Activated CD4-positive, alpha-beta memory T cell treated with anti-CD3 and anti-CD28 coated beads for 36 hours (primary cell): Measurements from ENCODE around the gene CHD5. TPM values are rescaled to one million over a fixed set of nuclear protein-coding genes. Genes with fewer than 3 reads are reported as not detected.

Experiments
- CTCF ChIA-PET: fragments of 350-600 bp; sonication (Branson Sonifier 250); formaldehyde crosslinking; loops from one replicate; lab custom pipeline; 2021; ENCODE audit warnings: antibody characterized with exemption, inconsistent platforms; lab: Charles Lee
- POLR2A ChIA-PET: fragments of 350-600 bp; sonication (Branson Sonifier 250); formaldehyde crosslinking; loops from one replicate; lab custom pipeline; 2021; ENCODE audit warnings: antibody characterized with exemption; lab: Charles Lee
- DNase-seq: peaks from one replicate; pipeline ENCODE4 v3.0.0-alpha.2; 2020
- H3K27ac Mint-ChIP-seq: one replicate; pipeline ENCODE4 v1.8.0; 2021; ENCODE audit warnings: mixed read lengths
- H3K27me3 Mint-ChIP-seq: one replicate; pipeline ENCODE4 v1.8.0; 2021; ENCODE audit warnings: mixed read lengths
- H3K36me3 Mint-ChIP-seq: one replicate; pipeline ENCODE4 v1.8.0; 2021; ENCODE audit warnings: mixed read lengths
- H3K4me1 Mint-ChIP-seq: one replicate; pipeline ENCODE4 v1.8.0; 2021; ENCODE audit warnings: low read depth, mixed read lengths
- H3K4me3 Mint-ChIP-seq: one replicate; pipeline ENCODE4 v1.8.0; 2021; ENCODE audit warnings: mild to moderate bottlenecking, mixed read lengths
- H3K9me3 Mint-ChIP-seq: one replicate; pipeline ENCODE4 v1.8.0; 2021; ENCODE audit warnings: mixed read lengths
- intact Hi-C: fragments of 100-400 bp; cut with micrococcal nuclease; formaldehyde crosslinking; loops from one replicate; pipeline ENCODE4 v1.15.1; 2023
- total RNA-seq, 2 experiments: library from RNA; stranded (reverse); gene quantifications; one replicate each; pipeline ENCODE4 v1.2.3, GENCODE V29; 2021

Gene CHD5
- total RNA-seq, 2 experiments from 2014 or later = 0.38 to 0.51 TPM

DNA sequence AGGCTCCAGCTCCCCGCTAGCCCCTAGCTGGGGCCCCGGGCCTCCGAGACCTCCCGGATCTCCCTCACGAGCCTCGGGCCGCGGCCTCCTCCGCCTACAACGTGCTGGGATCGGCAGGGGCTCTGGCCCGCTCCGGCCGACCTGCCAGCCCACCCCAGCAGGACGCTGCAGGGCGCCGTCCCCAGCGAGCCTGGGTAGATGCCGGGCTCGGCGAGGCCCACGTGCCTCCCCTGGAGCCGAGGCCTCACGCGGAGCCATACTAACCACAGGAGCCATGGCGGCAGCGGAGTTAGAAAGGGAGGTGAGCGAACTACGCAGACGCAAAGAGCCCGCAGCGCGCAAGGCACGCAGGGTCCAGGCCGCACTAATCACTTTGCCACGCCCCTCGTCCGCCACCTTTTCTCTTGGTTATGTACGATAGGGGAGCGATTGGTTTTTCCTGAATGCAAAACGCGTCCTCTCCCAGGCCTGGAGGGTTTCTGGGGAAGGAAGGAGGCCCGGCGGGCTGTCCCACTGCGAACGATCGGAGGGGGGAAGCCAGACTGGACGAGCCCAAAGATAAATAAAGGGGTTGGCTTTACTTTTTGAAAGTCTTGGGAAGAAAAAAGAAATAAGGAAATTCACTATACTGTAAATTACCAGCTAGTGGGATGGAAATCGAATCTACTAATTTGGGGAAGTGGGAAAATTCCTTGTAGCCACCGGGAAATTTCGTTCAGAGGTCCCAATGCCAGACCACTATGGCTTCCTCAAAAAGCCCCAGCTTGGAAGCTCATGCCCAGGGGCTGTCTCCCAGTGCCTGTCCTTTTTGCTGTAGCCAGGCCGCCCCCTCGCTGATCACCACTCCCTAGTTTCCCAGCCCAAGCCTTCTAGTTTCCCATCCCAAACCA, 19.4 kb upstream of the CHD5 start, which contains the start of gene RPL22:
RPL22 (minus strand) TSS at position 298 of the 890 bp plus-strand sequence; CDS start at position 276, 22 bp downstream.
- Mint-ChIP-seq H3K27me3 (no peaks in the 10 kb centered on the region), H3K36me3 (peaks cover 31% of the 10 kb centered on the region), H3K4me1 (peaks cover 39% of the 10 kb centered on the region), H3K4me3 (peak within 1 kb of the TSS; percentile 90), H3K27ac (peak within 1 kb of the TSS; percentile 91), H3K9me3 (no peaks in the 10 kb centered on the region)
- POLR2A ChIA-PET = interaction anchor here (0.9 to 1.9 kb wide), 4 partner anchors 35 to 193 kb away, joined by 3 to 5 read pairs (median 3); partner anchors contain the start of gene HES3
- intact Hi-C loops = loop anchor here (1.0 to 5.0 kb wide), 5 partner anchors 19 to 263 kb away; partner anchors contain the start of genes CHD5 and ICMT
- peak; percentile 99 for DNase-seq
- CTCF ChIA-PET = interaction anchor here (0.6 to 3.8 kb wide), 5 partner anchors 10 to 447 kb away, joined by 3 to 17 read pairs (median 3); no protein-coding TSS in a partner anchor

- no peaks in the 10 kb centered on the region for H3K27me3 Mint-ChIP-seq
- H3K36me3 Mint-ChIP-seq = peaks cover 34% of the 10 kb centered on the region
These were observed 18.7 kb upstream of the CHD5 start for GRCh38 chr1:6198646-6199297.

GRCh38 chr1:6197746-6198427, 17.8 kb upstream of the CHD5 start:
- Mint-ChIP-seq H3K36me3 (peaks cover 38% of the 10 kb centered on the region), H3K9me3 (no peaks in the 10 kb centered on the region), H3K4me3 (peak overlapping the region; percentile 90), H3K4me1 (peaks cover 39% of the 10 kb centered on the region), H3K27me3 (no peaks in the 10 kb centered on the region), H3K27ac (peak overlapping the region; percentile 79)
- DNase-seq = no peak
- CTCF ChIA-PET = interaction anchor here (1.2 to 3.8 kb wide), 2 partner anchors 10 to 13 kb away, joined by 3 to 17 read pairs; no protein-coding TSS in a partner anchor
- intact Hi-C loops = loop anchor here (2.0 to 5.0 kb wide), 4 partner anchors 17 to 264 kb away; partner anchors contain the start of genes CHD5 and ICMT
- POLR2A ChIA-PET = interaction anchor here (0.6 to 1.9 kb wide), 6 partner anchors 8 to 171 kb away, joined by 3 to 5 read pairs (median 4); no protein-coding TSS in a partner anchor

More at GRCh38 chr1:6198646-6199297, 18.7 kb upstream of the CHD5 start:
- ChIA-PET POLR2A (interaction anchor here (0.6 to 1.9 kb wide), 5 partner anchors 8 to 194 kb away, joined by 3 to 5 read pairs (median 4); no protein-coding TSS in a partner anchor), CTCF (interaction anchor here (1.2 to 3.8 kb wide), 2 partner anchors 11 to 13 kb away, joined by 3 to 17 read pairs; no protein-coding TSS in a partner anchor)
- H3K4me3 Mint-ChIP-seq = peak overlapping the region; percentile 90
- peak overlapping the region; percentile 79 for H3K27ac Mint-ChIP-seq
- DNase-seq = peak; percentile 45
- intact Hi-C loops = loop anchor here (1.0 to 5.0 kb wide), 5 partner anchors 18 to 264 kb away; partner anchors contain the start of genes CHD5 and ICMT
- H3K4me1 Mint-ChIP-seq = peaks cover 39% of the 10 kb centered on the region
- H3K9me3 Mint-ChIP-seq = no peaks in the 10 kb centered on the region

DNA sequence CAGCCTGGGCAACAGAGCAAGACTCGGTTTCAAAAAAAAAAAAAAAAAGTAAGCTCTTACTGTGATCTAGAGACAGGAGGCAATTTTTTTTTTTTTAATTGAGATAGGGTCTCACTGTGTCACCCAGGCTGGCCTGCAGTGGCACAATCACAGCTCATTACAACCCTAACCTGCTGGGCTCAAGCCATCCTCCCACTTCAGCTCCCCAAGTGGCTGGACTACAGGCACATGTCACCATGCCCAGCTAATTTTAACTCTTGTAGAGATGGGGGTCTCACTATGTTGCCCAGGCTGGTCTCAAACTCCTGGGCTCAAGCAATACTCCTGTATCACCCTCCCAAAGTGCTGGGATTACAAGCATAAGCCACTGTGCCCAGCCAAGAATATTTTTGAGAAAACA, 11.8 kb upstream of the CHD5 start:
- CTCF ChIA-PET = interaction anchor here (3.6 kb wide), 1 partner anchor 14 kb away, joined by 16 read pairs; the partner anchor contains the start of gene RNF207
- peaks cover 41% of the 10 kb centered on the region for H3K36me3 Mint-ChIP-seq
- no peaks in the 10 kb centered on the region for H3K9me3 Mint-ChIP-seq
- DNase-seq = no peak
- H3K4me1 Mint-ChIP-seq = peaks cover 20% of the 10 kb centered on the region
- H3K4me3 Mint-ChIP-seq = no peak overlapping the region
- H3K27ac Mint-ChIP-seq = no peak overlapping the region
- intact Hi-C loops = no loop called here
- POLR2A ChIA-PET = interaction anchor here (0.6 kb wide), 1 partner anchor 57 kb away, joined by 5 read pairs; no protein-coding TSS in a partner anchor
- no peaks in the 10 kb centered on the region for H3K27me3 Mint-ChIP-seq

DNA sequence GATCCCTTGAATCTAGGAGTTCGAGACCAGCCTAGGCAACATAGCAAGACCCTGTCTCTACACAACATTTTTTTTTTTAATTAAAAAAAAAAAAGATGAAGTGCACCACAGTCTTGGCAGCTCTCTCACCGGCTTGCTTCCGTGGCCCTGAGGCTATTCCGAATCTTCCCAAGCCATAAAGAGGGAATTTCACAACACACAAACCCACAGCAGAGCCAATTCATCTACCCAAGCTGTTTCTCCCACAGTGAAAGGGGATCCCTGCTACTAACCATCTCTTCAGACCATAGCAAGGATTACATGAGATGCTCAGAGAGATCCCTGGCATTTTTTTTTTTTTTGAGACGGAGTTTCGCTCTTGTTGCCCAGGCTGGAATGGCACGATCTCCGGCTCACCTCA, 8.3 kb upstream of the CHD5 start:
- H3K36me3 Mint-ChIP-seq = peaks cover 43% of the 10 kb centered on the region
- no peak for DNase-seq
- intact Hi-C loops = no loop called here
- no peaks in the 10 kb centered on the region for H3K9me3 Mint-ChIP-seq
- peaks cover 36% of the 10 kb centered on the region for H3K4me1 Mint-ChIP-seq
- ChIA-PET CTCF (no interaction called here), POLR2A (interaction anchor here (0.7 kb wide), 1 partner anchor 245 kb away, joined by 3 read pairs; no protein-coding TSS in a partner anchor)
- H3K27ac Mint-ChIP-seq = no peak overlapping the region
- H3K4me3 Mint-ChIP-seq = no peak overlapping the region
- no peaks in the 10 kb centered on the region for H3K27me3 Mint-ChIP-seq

DNA sequence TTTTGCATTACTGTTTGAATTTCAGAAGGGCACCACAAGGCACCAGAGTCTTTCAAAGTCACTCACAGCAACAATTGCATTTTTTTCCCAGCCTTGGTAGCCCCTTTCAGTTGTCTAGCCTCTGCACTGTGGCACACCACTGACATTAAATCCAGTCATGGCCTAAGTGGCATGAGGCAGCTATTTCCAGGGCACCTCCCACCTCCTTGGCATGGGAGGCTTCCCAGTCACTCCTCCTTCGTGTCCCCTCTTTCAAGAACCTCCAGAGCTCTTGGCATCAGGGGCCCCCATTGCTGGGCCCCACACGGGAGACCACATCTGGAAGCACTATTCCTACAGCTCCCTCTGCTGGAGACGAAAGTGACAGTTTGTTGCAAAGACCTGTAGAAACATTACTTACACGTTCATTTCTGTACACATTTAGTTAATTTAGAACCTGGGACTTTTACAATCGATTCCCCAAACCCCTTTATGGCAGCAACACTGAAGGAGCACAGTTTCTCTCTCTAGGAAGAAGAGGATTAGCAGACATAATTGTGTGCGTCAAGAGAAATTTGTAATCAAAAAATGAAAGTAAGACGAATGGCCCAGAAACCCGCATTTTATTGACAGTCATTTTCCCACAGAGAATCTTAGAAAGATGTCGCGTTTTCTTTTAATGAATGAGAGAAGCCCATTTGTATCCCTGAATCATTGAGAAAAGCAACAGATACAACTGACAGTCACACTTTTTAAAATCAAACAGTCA, 5.7 kb upstream of the CHD5 start:
- H3K27me3 Mint-ChIP-seq = peaks cover 13% of the 10 kb centered on the region
- H3K36me3 Mint-ChIP-seq = peaks cover 35% of the 10 kb centered on the region
- CTCF ChIA-PET = interaction anchor here (0.7 to 1.9 kb wide), 8 partner anchors 8 to 77 kb away, joined by 3 to 17 read pairs (median 4); partner anchors contain the start of gene RPL22
- peaks cover 44% of the 10 kb centered on the region for H3K4me1 Mint-ChIP-seq
- DNase-seq = peak; percentile 49
- POLR2A ChIA-PET = no interaction called here
- intact Hi-C loops = no loop called here
- no peak overlapping the region for H3K4me3 Mint-ChIP-seq
- peak overlapping the region; percentile 15 for H3K27ac Mint-ChIP-seq
- H3K9me3 Mint-ChIP-seq = no peaks in the 10 kb centered on the region

DNA sequence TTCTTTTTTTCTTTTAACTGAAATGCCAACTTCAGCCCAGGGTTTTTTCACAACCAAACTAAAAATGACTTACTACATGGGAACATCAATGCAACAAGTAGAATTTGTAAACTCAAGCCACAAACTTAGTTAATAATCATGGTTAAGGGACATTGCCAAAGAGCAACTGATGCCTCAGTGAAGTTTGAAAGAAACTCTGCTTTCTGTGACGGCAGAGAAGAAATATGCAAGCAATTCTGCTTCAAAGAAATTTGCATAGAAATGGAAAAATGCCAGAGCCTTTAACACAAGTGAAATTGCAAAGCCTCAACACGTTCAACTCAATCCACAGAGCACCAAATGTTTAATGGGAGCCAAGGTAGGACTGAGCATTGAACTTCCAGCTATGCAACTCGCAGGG, 5.0 kb upstream of the CHD5 start:
- Mint-ChIP-seq H3K4me1 (peaks cover 46% of the 10 kb centered on the region), H3K27ac (peak overlapping the region; percentile 28), H3K36me3 (peaks cover 31% of the 10 kb centered on the region), H3K27me3 (peaks cover 15% of the 10 kb centered on the region), H3K9me3 (no peaks in the 10 kb centered on the region), H3K4me3 (no peak overlapping the region)
- intact Hi-C loops = no loop called here
- CTCF ChIA-PET = interaction anchor here (0.7 to 1.9 kb wide), 8 partner anchors 9 to 76 kb away, joined by 3 to 17 read pairs (median 4); partner anchors contain the start of gene RPL22
- DNase-seq = no peak
- POLR2A ChIA-PET = no interaction called here

GRCh38 chr1:6184083-6184783, 4.1 kb upstream of the CHD5 start:
- intact Hi-C loops = no loop called here
- CTCF ChIA-PET = interaction anchor here (1.4 to 1.9 kb wide), 2 partner anchors 14 to 56 kb away, joined by 3 to 17 read pairs; partner anchors contain the start of gene RPL22
- Mint-ChIP-seq H3K9me3 (no peaks in the 10 kb centered on the region), H3K27me3 (peaks cover 15% of the 10 kb centered on the region), H3K4me1 (peaks cover 43% of the 10 kb centered on the region), H3K36me3 (peaks cover 27% of the 10 kb centered on the region), H3K4me3 (no peak overlapping the region), H3K27ac (no peak overlapping the region)
- no peak for DNase-seq
- POLR2A ChIA-PET = no interaction called here

- POLR2A ChIA-PET = interaction anchor here (0.7 kb wide), 1 partner anchor 81 kb away, joined by 3 read pairs; no protein-coding TSS in a partner anchor
These were observed 3.4 kb upstream of the CHD5 start for GRCh38 chr1:6183520-6183989.

DNA sequence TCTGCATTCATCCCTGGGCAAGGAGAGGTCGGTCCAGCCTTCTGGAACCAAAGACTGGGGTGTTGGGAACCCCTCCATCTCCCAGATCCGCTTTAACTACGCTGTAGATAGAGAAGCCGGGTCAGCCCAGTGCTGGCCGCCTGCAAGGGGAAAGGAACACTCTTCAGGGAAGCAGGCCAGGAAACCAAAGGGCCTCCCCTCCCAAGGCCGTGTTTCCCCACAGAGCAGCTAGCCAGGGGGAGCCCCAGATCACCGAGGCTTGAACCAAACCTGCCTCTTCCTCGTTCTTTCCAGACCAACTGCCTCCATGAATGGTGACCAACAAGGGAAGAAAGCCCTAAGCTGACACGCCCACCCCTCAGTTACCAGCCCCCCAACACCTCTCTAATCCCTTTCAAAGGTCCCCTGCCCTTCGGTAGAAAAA, 1.2 kb upstream of the CHD5 start:
- POLR2A ChIA-PET = interaction anchor here (0.5 kb wide), 1 partner anchor 12 kb away, joined by 4 read pairs; no protein-coding TSS in a partner anchor
- H3K4me1 Mint-ChIP-seq = peaks cover 40% of the 10 kb centered on the region
- no peak overlapping the region for H3K4me3 Mint-ChIP-seq
- CTCF ChIA-PET = no interaction called here
- peaks cover 42% of the 10 kb centered on the region for H3K27me3 Mint-ChIP-seq
- no peak for DNase-seq
- intact Hi-C loops = loop anchor here (2.0 kb wide), 1 partner anchor 17 kb away; the partner anchor contains the start of gene RPL22
- peaks cover 14% of the 10 kb centered on the region for H3K36me3 Mint-ChIP-seq
- no peaks in the 10 kb centered on the region for H3K9me3 Mint-ChIP-seq
- no peak overlapping the region for H3K27ac Mint-ChIP-seq

More at GRCh38 chr1:6183520-6183989, 3.4 kb upstream of the CHD5 start:
- no peak for DNase-seq
- peaks cover 20% of the 10 kb centered on the region for H3K36me3 Mint-ChIP-seq
- H3K9me3 Mint-ChIP-seq = no peaks in the 10 kb centered on the region
- H3K27ac Mint-ChIP-seq = no peak overlapping the region
- no peak overlapping the region for H3K4me3 Mint-ChIP-seq
- H3K27me3 Mint-ChIP-seq = peaks cover 20% of the 10 kb centered on the region
- H3K4me1 Mint-ChIP-seq = peaks cover 42% of the 10 kb centered on the region
- CTCF ChIA-PET = no interaction called here
- intact Hi-C loops = no loop called here
